GM18951 (cell line): ENCODE data around the gene DDX39B.

Experiments
- POLR2A ChIP-seq: IDR thresholded peaks from 4 replicates; pipeline ENCODE4 v1.6.1; 2011; ENCODE audit warnings: mild to moderate bottlenecking; ENCODE audit not compliant: insufficient read length, insufficient read depth; ENCODE audit errors: extremely low read depth
- in situ Hi-C: fragments of 300-500 bp; cut with MboI; formaldehyde crosslinking; loops from one replicate; pipeline ENCODE4 v1.12.0; 2022; ENCODE audit warnings: low sequenced_read_pairs, mixed read lengths, inconsistent platforms; ENCODE audit not compliant: unreplicated experiment

DDX39B gene

DNA sequence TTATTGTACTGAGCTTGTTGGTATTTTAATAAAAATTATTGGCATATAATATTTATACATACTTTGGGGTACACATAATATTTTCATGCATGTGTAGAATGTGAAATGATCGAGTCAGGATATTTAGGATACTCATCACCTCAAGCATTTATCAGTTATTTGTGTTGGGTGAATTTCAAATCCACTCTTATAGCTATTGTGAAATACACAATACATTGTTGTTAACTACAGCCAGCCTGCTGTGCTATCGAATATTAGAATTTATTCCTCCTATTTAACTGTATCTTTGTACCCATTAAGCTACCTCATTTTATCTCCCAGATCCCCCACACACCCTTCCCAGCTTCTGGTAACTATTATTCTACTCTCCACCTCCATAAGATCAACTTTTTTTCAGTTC lies 58.4 kb downstream of the DDX39B start:
- TF ChIP-seq POLR2A: no peak
- in situ Hi-C loops: no loop called here

DNA sequence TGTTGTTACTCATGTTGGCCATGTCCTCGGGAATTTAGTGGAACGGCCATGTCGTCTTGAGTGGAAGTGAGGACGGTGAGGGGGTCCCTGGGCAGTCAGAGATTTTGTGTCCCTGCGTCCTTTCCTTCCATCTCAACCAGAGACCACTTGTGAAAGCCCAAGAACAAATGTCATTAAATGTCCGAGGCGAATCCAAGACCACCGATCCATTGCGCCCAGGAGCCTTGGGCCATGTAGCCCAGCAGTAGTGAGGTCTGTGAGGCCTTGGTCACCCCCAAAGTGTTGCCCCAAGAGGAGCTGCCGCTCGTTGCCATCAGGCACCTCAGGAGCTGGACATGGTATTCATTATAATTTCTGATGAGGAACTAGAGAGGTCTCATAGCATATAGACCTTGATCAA lies 61.2 kb downstream of the DDX39B start:
- in situ Hi-C loops: no loop called here
- TF ChIP-seq POLR2A: no peak
